ENCODE results near the gene CYTH1.
A peak's percentile ranks its signal among the peaks of the same experiment; 100 is the strongest.

The CYTH1 gene, protein sequence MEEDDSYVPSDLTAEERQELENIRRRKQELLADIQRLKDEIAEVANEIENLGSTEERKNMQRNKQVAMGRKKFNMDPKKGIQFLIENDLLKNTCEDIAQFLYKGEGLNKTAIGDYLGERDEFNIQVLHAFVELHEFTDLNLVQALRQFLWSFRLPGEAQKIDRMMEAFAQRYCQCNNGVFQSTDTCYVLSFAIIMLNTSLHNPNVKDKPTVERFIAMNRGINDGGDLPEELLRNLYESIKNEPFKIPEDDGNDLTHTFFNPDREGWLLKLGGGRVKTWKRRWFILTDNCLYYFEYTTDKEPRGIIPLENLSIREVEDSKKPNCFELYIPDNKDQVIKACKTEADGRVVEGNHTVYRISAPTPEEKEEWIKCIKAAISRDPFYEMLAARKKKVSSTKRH

DNA sequence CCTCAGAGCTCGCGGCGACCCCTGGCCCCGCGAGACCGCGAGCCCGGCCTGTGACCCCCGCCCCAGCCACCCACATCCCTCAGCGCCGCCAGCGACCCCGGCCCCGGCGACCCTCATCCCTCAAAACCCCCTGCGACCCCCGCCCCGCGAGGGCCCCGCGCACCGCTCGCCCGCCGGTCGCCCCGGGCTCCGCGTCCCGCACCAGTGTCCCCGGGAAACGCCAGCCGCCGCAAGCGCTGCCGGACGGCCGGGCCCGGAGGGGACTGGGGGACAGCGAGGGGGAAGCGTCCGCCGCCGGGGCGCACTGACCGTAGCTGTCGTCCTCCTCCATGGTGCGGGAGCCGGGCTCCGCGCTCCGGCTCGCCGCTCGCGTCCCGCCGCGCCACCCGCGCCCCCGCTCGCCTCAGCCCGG lies at the start of gene CYTH1:
Gene CYTH1, minus strand, starts transcription at position 381 of the 412 bp plus-strand sequence. Its CDS starts 50 bp downstream, at position 331.
- no peak for DNase-seq
- intact Hi-C loops (cut with DNase I) = loop anchor here (10.0 kb wide), 1 partner anchor 57 kb away; no protein-coding TSS in a partner anchor

DNA sequence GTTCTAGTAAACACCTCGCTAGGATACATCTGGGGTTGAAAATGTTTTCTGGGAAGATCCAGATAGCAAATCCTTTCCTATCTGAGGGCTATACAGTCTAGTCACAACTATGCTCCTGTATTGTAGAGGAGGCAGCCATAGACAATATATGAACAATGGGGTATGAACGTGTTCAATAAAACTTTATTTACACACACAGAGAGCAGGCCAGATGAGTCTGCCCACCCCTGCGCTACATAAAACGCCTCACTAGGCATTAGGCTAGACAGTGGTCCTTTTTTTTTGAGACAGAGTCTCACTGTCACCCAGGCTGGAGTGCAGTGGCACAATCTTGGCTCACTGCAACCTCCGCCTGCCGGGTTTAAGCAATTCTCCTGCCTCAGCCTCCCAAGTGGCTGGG lies 47.4 kb upstream of the CYTH1 start:
- intact Hi-C loops (cut with DNase I) = no loop called here

DNA sequence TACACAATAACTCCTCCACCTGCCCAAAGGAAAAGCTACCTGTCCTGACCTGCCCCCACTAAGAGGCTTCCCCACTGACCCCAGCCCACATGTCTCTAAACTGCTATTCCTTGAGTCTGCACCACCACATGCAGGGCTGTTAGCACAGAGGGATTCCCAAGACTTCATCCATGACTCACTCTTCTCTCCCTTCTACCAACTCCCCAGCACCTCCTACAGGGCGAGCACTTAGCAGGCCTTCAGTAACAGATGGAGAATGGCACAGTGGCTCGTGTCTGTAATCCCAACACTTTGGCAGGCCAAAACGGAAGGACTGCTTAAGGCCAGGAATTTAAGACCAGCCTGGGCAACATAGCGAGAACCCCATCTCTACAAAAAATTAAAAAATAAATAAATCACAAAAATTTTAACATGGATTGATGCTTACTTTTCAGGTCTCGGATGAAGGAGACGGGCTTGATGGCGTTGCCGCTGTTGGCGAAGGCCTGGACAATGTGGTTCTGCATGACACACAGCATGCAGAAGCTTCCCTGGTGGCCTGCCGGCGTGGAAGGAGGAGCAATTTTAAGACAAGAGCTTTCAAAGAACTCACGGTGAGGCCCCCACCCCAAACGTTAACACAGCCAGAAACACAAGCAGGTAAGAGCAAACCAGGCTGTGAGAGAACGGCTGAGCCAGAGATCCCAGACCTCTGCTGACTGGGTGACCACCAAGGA lies 46.6 kb upstream of the CYTH1 start:
- intact Hi-C loops (cut with DNase I) = no loop called here
- DNase-seq = peak in 1 of 10 donors; percentile 63

More for the DNA sequence above, 47.4 kb upstream of the CYTH1 start:
- peak in 1 of 10 donors; percentile 2 for DNase-seq

GRCh38 chr17:78826836-78827509 lies 44.9 kb upstream of the CYTH1 start:
- intact Hi-C loops (cut with DNase I) = no loop called here
- DNase-seq = peak in 2 of 10 donors; percentile 28 to 84

- DNase-seq = no peak
- intact Hi-C loops (cut with DNase I) = no loop called here
Measured at GRCh38 chr17:78826421-78826820, 44.3 kb upstream of the CYTH1 start.

- DNase-seq = peak in 1 of 10 donors; percentile 47
Measured at GRCh38 chr17:78825696-78826095, 43.6 kb upstream of the CYTH1 start.

GRCh38 chr17:78824240-78824639 lies 42.2 kb upstream of the CYTH1 start:
- intact Hi-C loops (cut with DNase I) = no loop called here
- peak in 1 of 10 donors; percentile 43 for DNase-seq

More at GRCh38 chr17:78825696-78826095, 43.6 kb upstream of the CYTH1 start:
- intact Hi-C loops (cut with DNase I) = no loop called here

- peak in 1 of 10 donors; percentile 52 for DNase-seq
- intact Hi-C loops (cut with DNase I) = no loop called here
Measured at GRCh38 chr17:78823282-78824046, 41.4 kb upstream of the CYTH1 start.

DNA sequence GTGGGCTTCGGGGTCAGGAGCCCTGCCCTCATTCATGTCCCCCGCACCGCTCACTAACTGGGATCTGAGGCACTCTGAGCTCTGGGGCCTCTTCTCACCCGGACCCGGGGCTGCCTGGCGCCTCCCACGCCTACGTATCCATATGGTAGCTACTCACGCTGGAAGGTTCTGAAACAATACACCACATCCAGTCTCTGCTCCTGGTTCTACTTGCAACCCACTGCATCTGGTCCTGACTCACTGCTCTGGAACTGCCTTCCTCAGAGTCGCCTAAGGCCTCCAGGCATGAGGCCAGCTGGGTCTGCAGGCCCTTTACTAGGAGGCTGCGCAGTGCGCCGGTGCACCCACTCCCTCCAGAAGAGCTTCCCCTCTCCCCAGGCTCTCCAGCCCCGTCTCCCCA lies 40.5 kb upstream of the CYTH1 start:
- DNase-seq = peak; percentile 35 to 94 (median 67)
- intact Hi-C loops (cut with DNase I) = no loop called here

DNA sequence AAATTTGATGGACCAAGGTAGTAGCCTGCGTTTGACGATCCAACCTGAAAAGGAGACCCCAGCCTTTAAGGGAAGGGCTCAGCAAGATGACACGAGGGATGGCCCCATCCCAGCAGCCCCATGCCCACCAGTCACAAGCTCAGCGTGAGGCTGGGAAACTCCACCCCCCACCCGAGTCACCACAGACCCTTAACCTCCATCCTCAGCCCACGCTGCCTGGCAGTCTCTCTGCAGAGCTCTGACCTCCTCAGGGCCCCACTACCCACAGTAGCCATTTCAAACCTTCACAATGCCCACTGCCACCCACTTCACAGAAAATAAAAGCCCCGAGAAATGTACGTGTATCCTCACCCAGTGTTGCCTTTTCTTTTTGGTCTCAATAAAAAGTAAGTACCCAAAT lies 39.9 kb upstream of the CYTH1 start:
- peak in 1 of 10 donors; percentile 42 for DNase-seq
- intact Hi-C loops (cut with DNase I) = no loop called here

- DNase-seq = peak in 1 of 10 donors; percentile 36
- intact Hi-C loops (cut with DNase I) = no loop called here
Measured at GRCh38 chr17:78820841-78821240, 38.8 kb upstream of the CYTH1 start.

GRCh38 chr17:78819806-78820792 lies 38.0 kb upstream of the CYTH1 start:
- intact Hi-C loops (cut with DNase I) = no loop called here
- peak in 1 of 10 donors; percentile 66 for DNase-seq

GRCh38 chr17:78819402-78819801 lies 37.3 kb upstream of the CYTH1 start:
- intact Hi-C loops (cut with DNase I) = no loop called here
- DNase-seq = peak in 1 of 10 donors; percentile 80

DNA sequence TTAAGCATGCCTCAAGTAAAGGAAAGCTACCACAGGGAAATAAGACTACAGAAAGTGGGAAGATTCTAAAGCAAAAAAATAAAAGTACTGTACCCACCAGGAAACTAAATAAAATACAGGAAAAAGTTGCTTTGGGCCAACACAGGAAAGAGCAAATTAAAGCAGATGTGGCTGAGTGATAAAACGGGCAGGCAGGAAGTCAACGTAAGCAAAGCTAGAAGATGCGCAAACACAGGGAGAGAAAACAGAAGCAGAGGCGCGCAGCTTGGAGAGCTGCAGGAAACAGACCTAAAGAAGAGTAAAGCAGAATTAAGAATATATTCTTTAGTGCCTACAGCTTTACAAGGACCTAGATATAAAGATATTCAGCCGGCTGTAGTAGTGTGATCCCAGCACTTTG lies 36.9 kb upstream of the CYTH1 start:
- intact Hi-C loops (cut with DNase I) = no loop called here

DNA sequence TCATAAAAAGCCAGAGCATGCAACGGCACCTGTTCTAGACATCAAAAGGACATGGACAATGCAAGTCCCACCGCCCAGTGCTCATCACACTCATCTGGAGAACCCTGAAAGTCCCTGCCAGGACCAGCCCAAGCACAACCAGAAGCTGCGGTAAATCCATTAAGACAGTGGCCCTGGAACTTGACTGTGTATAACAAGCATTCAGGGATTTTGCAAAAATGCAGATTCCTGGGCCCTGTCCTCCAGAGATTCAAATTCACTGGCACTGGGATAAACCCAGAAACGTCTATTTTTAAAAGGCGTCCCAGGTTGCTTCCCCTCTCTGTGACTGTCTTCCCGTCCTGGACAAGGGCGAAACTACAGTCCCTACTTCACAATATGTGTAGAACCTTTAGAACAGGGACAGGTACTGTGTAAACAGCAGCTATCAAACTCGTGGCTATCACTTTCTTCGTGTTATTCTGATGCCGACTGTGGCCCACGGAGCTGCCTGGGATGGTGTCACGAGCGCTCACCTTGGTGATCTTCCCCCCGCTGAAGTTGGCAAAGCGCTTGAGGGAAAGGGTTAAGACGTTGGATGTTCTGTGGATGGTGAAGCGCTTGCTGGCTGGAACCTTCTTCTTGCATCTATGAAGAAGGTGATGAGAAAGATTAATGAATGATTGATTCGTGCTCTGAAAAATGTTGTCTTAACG lies 36.2 kb upstream of the CYTH1 start:
- intact Hi-C loops (cut with DNase I) = no loop called here
- DNase-seq = peak in 1 of 10 donors; percentile 29

More for the DNA sequence above, 36.9 kb upstream of the CYTH1 start:
- DNase-seq = peak in 1 of 10 donors; percentile 37

DNA sequence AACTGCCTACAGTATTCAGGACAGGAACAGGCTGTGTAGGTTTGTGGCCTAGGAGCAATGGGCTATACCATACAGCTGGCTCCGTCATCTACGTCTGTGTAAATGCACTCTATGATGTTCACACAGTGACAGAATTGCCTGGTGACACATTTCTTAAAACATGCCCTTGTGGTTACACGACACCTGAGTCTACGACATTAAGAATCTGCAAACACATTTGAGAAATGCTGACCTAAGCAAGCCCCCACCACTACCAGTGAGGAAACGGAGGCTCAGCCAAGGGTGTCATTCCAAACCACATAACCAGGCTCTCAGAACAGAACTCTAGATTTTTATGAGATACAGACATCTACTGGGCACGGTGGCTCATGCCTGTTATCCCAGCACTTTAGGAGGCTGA lies 35.0 kb upstream of the CYTH1 start:
- intact Hi-C loops (cut with DNase I) = no loop called here
- peak in 1 of 10 donors; percentile 25 for DNase-seq

GRCh38 chr17:78815696-78816095 lies 33.6 kb upstream of the CYTH1 start:
- intact Hi-C loops (cut with DNase I) = no loop called here

GRCh38 chr17:78812855-78813254 lies 30.8 kb upstream of the CYTH1 start:
- peak in 1 of 10 donors; percentile 17 for DNase-seq
- intact Hi-C loops (cut with DNase I) = no loop called here

More at GRCh38 chr17:78815696-78816095, 33.6 kb upstream of the CYTH1 start:
- DNase-seq = no peak
